Liver (tissue), 9 donors: Measurements from ENCODE around the gene TRNAU1AP. TPM values are rescaled to one million over a fixed set of nuclear protein-coding genes. Genes with fewer than 3 reads are reported as not detected.
"Not testable (repeated sequence)": the region's sequence is repeated elsewhere in the genome, so short reads cannot be mapped to it uniquely, and the experiment has no call there.

Source experiments
- DNase-seq: peaks from one replicate; pipeline ENCODE4 v3.0.0-alpha.2; 2017; ENCODE audit warnings: low spot score
- H3K27ac ChIP-seq, 2 donors: one replicate each; pipeline ENCODE4 v1.7.0; 2013; ENCODE audit warnings: inconsistent platforms in 2 of 2, low read length in 2 of 2, control low read depth in 1 of 2, low read depth in 1 of 2, mild to moderate bottlenecking in 1 of 2
- H3K27me3 ChIP-seq, 4 donors: one replicate each; pipeline versions ENCODE4 v1.6.1 to v1.7.0; 2013; ENCODE audit warnings: low read length in 3 of 4, inconsistent platforms in 1 of 4, mild to moderate bottlenecking in 1 of 4, moderate library complexity in 1 of 4; ENCODE audit not compliant: control insufficient read depth in 4 of 4, insufficient read depth in 4 of 4
- H3K36me3 ChIP-seq, 4 donors: one replicate each; pipeline versions ENCODE4 v1.6.1 to v1.7.0; 2013; ENCODE audit warnings: low read length in 3 of 4, mild to moderate bottlenecking in 3 of 4, low read depth in 1 of 4, moderate library complexity in 1 of 4; ENCODE audit not compliant: control insufficient read depth in 4 of 4, insufficient read depth in 3 of 4
- H3K4me1 ChIP-seq, 4 donors: one replicate each; pipeline versions ENCODE4 v1.6.1 to v1.7.0; 2013; ENCODE audit warnings: low read length in 3 of 4, mild to moderate bottlenecking in 3 of 4, moderate library complexity in 1 of 4; ENCODE audit not compliant: control insufficient read depth in 4 of 4, insufficient read depth in 4 of 4
- H3K4me3 ChIP-seq, 3 donors: one replicate each; pipeline versions ENCODE4 v1.6.1 to v1.7.0; 2013; ENCODE audit warnings: low read length in 3 of 3, control low read depth in 1 of 3, low read depth in 1 of 3, mild to moderate bottlenecking in 1 of 3
- H3K9ac ChIP-seq, 2 donors: one replicate each; pipeline ENCODE4 v1.7.0; 2013; ENCODE audit warnings: low read length in 2 of 2, mild to moderate bottlenecking in 2 of 2, moderate library complexity in 2 of 2, control low read depth in 1 of 2, low read depth in 1 of 2
- H3K9me3 ChIP-seq, 4 donors: one replicate each; pipeline versions ENCODE4 v1.6.1 to v1.7.0; 2013; ENCODE audit warnings: low read length in 3 of 4; ENCODE audit not compliant: control insufficient read depth in 4 of 4
- ATF3 ChIP-seq: IDR thresholded peaks from 2 replicates; pipeline ENCODE4 v1.6.1; 2016; ENCODE audit warnings: antibody characterized with exemption
- EGR1 ChIP-seq, 2 donors: IDR thresholded peaks; 2 replicates each; pipeline ENCODE4 v1.6.1; 2016 to 2018; ENCODE audit warnings: antibody characterized with exemption in 2 of 2, low read depth in 2 of 2
- FOXA1 ChIP-seq: IDR thresholded peaks from 2 replicates; pipeline ENCODE4 v1.6.1; 2016; ENCODE audit warnings: antibody characterized with exemption
- FOXA2 ChIP-seq: IDR thresholded peaks from 2 replicates; pipeline ENCODE4 v1.6.1; 2016; ENCODE audit warnings: antibody characterized with exemption
- GABPA ChIP-seq, 2 donors: IDR thresholded peaks in 1 of 2; conservative IDR thresholded peaks in 1 of 2; 2 replicates each; pipeline ENCODE4 v1.6.1; 2016; ENCODE audit warnings: antibody characterized with exemption in 2 of 2, mild to moderate bottlenecking in 1 of 2, moderate library complexity in 1 of 2
- JUND ChIP-seq, 2 donors: IDR thresholded peaks; 2 replicates each; pipeline ENCODE4 v1.6.1; 2016; ENCODE audit warnings: antibody characterized with exemption in 2 of 2
- NR2F2 ChIP-seq: IDR thresholded peaks from 2 replicates; pipeline ENCODE4 v1.6.1; 2016; ENCODE audit warnings: antibody characterized with exemption
- RAD21 ChIP-seq, 2 donors: IDR thresholded peaks; 2 replicates each; pipeline ENCODE4 v1.6.1; 2016; ENCODE audit warnings: antibody characterized with exemption in 2 of 2, mild to moderate bottlenecking in 2 of 2
- SP1 ChIP-seq: IDR thresholded peaks from 2 replicates; pipeline ENCODE4 v1.6.1; 2018; ENCODE audit warnings: antibody characterized with exemption, mild to moderate bottlenecking
- TAF1 ChIP-seq: conservative IDR thresholded peaks from 2 replicates; pipeline ENCODE4 v1.6.1; 2016; ENCODE audit warnings: antibody characterized with exemption, mild to moderate bottlenecking
- YY1 ChIP-seq: IDR thresholded peaks from 2 replicates; pipeline ENCODE4 v1.6.1; 2016; ENCODE audit warnings: antibody characterized with exemption, mild to moderate bottlenecking
- ZBTB33 ChIP-seq: IDR thresholded peaks from 2 replicates; pipeline ENCODE4 v1.6.1; 2016; ENCODE audit warnings: antibody characterized with exemption
- WGBS: extraction: QIAGEN DNeasy Blood & Tissue Kit; methylation state at CpG from one replicate; pipeline ENCODE4 v1.1.7; 2013; 5-methylcytosine and 5-hydroxymethylcytosine counted together
- polyA plus RNA-seq, 2 donors: library from polyadenylated mRNA; stranded (reverse) in 1 of 2; unstranded in 1 of 2; fragments of 200-250 nt in 1 of 2; fragments of >200 nt in 1 of 2; fragmentation: Nextera tagmentation in 1 of 2; extraction: Ambion mirVana in 1 of 2; gene quantifications; one replicate each; pipeline versions ENCODE4 v1.2.1 to v1.2.3, GENCODE V29; 2013 to 2015
- total RNA-seq, 2 donors: library from RNA; depleted of rRNA; stranded (reverse); fragments of >200 nt; gene quantifications; one replicate each; pipeline ENCODE4 v1.2.3, GENCODE V29; 2014
- TF ChIP-seq, protein P1 (sequence below): IDR thresholded peaks from 2 replicates; pipeline ENCODE4 v1.6.1; 2016; ENCODE audit warnings: antibody characterized with exemption
- TF ChIP-seq, protein P2 (sequence below): fragments of 150-350 bp; IDR thresholded peaks from 2 replicates; pipeline ENCODE4 v1.5.1; 2017; ENCODE audit warnings: improper control_type of control experiment, low read depth, low read length; ENCODE audit not compliant: missing input control
- donor health status: healthy.
- donor health status: healthy.
- donor health status: healthy.
- donor health status: healthy.
- donor health status: healthy.

The TRNAU1AP gene
- total and polyA plus RNA-seq, 4 donors = 5.6 to 12.0 (median 8.8) TPM

- DNase-seq = no peak
- Histone ChIP-seq H3K4me1 (no peaks in the 10 kb centered on the region), H3K27ac (no peak overlapping the region), H3K4me3 (no peak overlapping the region), H3K36me3 (peaks cover 18 to 44% (median 26%) of the 10 kb centered on the region in 4 donors), H3K27me3 (no peaks in the 10 kb centered on the region), H3K9ac (no peak overlapping the region), H3K9me3 (no peaks in the 10 kb centered on the region)
- no peak for TF ChIP-seq YY1
- 94% methylated on average over 2 of the region's 2 CpGs for WGBS
Measured at GRCh38 chr1:28566931-28567330, 14.0 kb downstream of the TRNAU1AP start.

- Histone ChIP-seq H3K36me3 (peaks cover 10 to 31% (median 13%) of the 10 kb centered on the region in 4 donors), H3K4me3 (no peak overlapping the region), H3K9me3 (no peaks in the 10 kb centered on the region), H3K4me1 (no peaks in the 10 kb centered on the region), H3K27me3 (no peaks in the 10 kb centered on the region), H3K27ac (no peak overlapping the region), H3K9ac (no peak overlapping the region)
- no peak for DNase-seq
- 94% methylated on average over 4 of the region's 4 CpGs for WGBS
- TF ChIP-seq RAD21 (IDR thresholded peaks at IDR 0.05) (no peak), JUND (IDR thresholded peaks at IDR 0.05) (no peak), FOXA1 (no peak), SP1 (no peak)
Measured at GRCh38 chr1:28571911-28572310, 19.0 kb downstream of the TRNAU1AP start.

GRCh38 chr1:28572891-28573290, 20.0 kb downstream of the TRNAU1AP start:
- peaks cover 3 to 24% (median 15%) of the 10 kb centered on the region in 4 donors for H3K36me3 ChIP-seq
- not testable (repeated sequence) for H3K4me1 ChIP-seq, H3K4me3 ChIP-seq, H3K27ac ChIP-seq, DNase-seq, H3K27me3 ChIP-seq, H3K9ac ChIP-seq, H3K9me3 ChIP-seq
- WGBS = 91% methylated on average over 12 of the region's 12 CpGs

DNA sequence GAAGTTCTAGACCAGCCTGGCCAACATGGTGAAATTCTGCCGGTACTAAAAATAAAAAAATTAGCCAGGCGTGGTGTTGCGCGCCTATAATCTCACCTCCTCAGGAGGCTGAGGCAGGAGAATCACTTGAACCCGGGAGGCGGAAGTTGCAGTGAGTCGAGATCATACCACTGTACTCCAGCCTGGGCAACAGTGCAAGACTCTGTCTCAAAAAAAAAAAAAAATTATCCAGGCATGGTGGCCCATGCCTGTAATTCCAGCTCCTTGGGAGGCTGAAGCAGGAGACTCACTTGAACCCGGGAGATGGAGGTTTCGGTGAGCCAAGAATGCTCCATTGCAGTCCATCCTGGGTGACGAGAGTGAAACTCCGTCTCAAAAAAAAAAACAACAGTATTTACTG, 20.7 kb downstream of the TRNAU1AP start:
- Histone ChIP-seq H3K27ac (no peak overlapping the region), H3K9me3 (no peaks in the 10 kb centered on the region), H3K27me3 (no peaks in the 10 kb centered on the region), H3K36me3 (peaks cover 2 to 24% (median 20%) of the 10 kb centered on the region in 4 donors), H3K9ac (no peak overlapping the region), H3K4me1 (no peaks in the 10 kb centered on the region), H3K4me3 (no peak overlapping the region)
- no peak for DNase-seq
- WGBS = 99% methylated on average over 11 of the region's 11 CpGs
- TF ChIP-seq YY1 (no peak), RAD21 (IDR thresholded peaks at IDR 0.05) (no peak), SP1 (no peak), ATF3 (no peak), EGR1 (IDR thresholded peaks at IDR 0.05; ENCODE audit: low read depth in 2 of 2) (no peak), TAF1 (no peak), NR2F2 (no peak), ZBTB33 (no peak), FOXA2 (no peak), GABPA (IDR thresholded peaks at IDR 0.05 in 1 of 2, conservative IDR thresholded peaks at IDR 0.05 in 1 of 2) (no peak), FOXA1 (no peak)
- TF ChIP-seq, protein P1, sequence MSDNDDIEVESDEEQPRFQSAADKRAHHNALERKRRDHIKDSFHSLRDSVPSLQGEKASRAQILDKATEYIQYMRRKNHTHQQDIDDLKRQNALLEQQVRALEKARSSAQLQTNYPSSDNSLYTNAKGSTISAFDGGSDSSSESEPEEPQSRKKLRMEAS = no peak
- TF ChIP-seq, protein P2, sequence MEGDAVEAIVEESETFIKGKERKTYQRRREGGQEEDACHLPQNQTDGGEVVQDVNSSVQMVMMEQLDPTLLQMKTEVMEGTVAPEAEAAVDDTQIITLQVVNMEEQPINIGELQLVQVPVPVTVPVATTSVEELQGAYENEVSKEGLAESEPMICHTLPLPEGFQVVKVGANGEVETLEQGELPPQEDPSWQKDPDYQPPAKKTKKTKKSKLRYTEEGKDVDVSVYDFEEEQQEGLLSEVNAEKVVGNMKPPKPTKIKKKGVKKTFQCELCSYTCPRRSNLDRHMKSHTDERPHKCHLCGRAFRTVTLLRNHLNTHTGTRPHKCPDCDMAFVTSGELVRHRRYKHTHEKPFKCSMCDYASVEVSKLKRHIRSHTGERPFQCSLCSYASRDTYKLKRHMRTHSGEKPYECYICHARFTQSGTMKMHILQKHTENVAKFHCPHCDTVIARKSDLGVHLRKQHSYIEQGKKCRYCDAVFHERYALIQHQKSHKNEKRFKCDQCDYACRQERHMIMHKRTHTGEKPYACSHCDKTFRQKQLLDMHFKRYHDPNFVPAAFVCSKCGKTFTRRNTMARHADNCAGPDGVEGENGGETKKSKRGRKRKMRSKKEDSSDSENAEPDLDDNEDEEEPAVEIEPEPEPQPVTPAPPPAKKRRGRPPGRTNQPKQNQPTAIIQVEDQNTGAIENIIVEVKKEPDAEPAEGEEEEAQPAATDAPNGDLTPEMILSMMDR = no peak
